CD14-positive monocyte (primary cell): ENCODE data around the gene RASGRF2. TPM values are rescaled to one million over a fixed set of nuclear protein-coding genes. Genes with fewer than 3 reads are reported as not detected.

Source experiments
- DNase-seq, 3 donors: peaks; one replicate each; pipeline ENCODE4 v3.0.0-alpha.2; 2011 to 2022
- H2AFZ ChIP-seq: 2 replicates; pipeline ENCODE4 v1.6.0; 2012; ENCODE audit warnings: mild to moderate bottlenecking, low read depth, low read length, inconsistent platforms; ENCODE audit not compliant: insufficient read depth, poor library complexity, severe bottlenecking
- H3K27ac ChIP-seq, 2 donors: 1 replicate in 1 of 2; 2 replicates in 1 of 2; pipeline ENCODE4 v1.5.1; 2012 to 2013; ENCODE audit warnings: low read length in 2 of 2, control low read depth in 1 of 2, inconsistent platforms in 1 of 2, low read depth in 1 of 2, mild to moderate bottlenecking in 1 of 2
- H3K27me3 ChIP-seq, 2 donors: one replicate each; pipeline versions ENCODE4 v1.6.0 to v1.6.1; 2011 to 2013; ENCODE audit warnings: low read length in 2 of 2; ENCODE audit not compliant: control insufficient read depth in 2 of 2, insufficient read depth in 2 of 2
- H3K36me3 ChIP-seq, 2 donors: replicated peaks in 1 of 2; 1 replicate in 1 of 2; 2 replicates in 1 of 2; pipeline versions ENCODE4 v1.5.1 to v1.6.1; 2012 to 2013; ENCODE audit warnings: low read length in 2 of 2, control low read depth in 1 of 2, inconsistent platforms in 1 of 2, mild to moderate bottlenecking in 1 of 2; ENCODE audit not compliant: insufficient read depth in 2 of 2, control insufficient read depth in 1 of 2
- H3K4me1 ChIP-seq, 2 donors: 1 replicate in 1 of 2; 2 replicates in 1 of 2; pipeline versions ENCODE4 v1.5.1 to v1.6.1; 2012 to 2013; ENCODE audit warnings: low read length in 2 of 2, control low read depth in 1 of 2, inconsistent platforms in 1 of 2, mild to moderate bottlenecking in 1 of 2, moderate library complexity in 1 of 2; ENCODE audit not compliant: insufficient read depth in 2 of 2, control insufficient read depth in 1 of 2
- H3K4me2 ChIP-seq: replicated peaks from 2 replicates; pipeline ENCODE3; 2012; ENCODE audit warnings: low read length, moderate library complexity, mild to moderate bottlenecking; ENCODE audit not compliant: poor library complexity, severe bottlenecking; ENCODE audit errors: extremely low read depth
- H3K4me3 ChIP-seq, 3 experiments: fragments of 200-600 bp in 1 of 3; sonication (generic) in 1 of 3; replicated peaks in 1 of 3; 1 replicate in 2 of 3; 2 replicates in 1 of 3; pipeline ENCODE4 v1.5.1; 2011 to 2013; ENCODE audit warnings: low read length in 3 of 3, mild to moderate bottlenecking in 3 of 3, control low read depth in 2 of 3, low read depth in 2 of 3, inconsistent platforms in 1 of 3, moderate library complexity in 1 of 3
- H3K79me2 ChIP-seq: 2 replicates; pipeline ENCODE4 v1.6.0; 2012; ENCODE audit warnings: mild to moderate bottlenecking, control low read depth, inconsistent platforms, low read length, moderate library complexity; ENCODE audit not compliant: insufficient read depth
- H3K9ac ChIP-seq: 2 replicates; pipeline ENCODE4 v1.6.0; 2017; ENCODE audit warnings: low read length, mild to moderate bottlenecking; ENCODE audit not compliant: insufficient read depth, poor library complexity, severe bottlenecking
- H3K9me3 ChIP-seq, 2 donors: replicated peaks in 1 of 2; 1 replicate in 1 of 2; 2 replicates in 1 of 2; pipeline versions ENCODE4 v1.5.1 to v1.6.1; 2012 to 2013; ENCODE audit warnings: low read length in 2 of 2, control low read depth in 1 of 2; ENCODE audit not compliant: control insufficient read depth in 1 of 2, insufficient read depth in 1 of 2
- H4K20me1 ChIP-seq: 2 replicates; pipeline ENCODE4 v1.6.0; 2012; ENCODE audit warnings: mild to moderate bottlenecking, low read length, control low read depth, moderate library complexity; ENCODE audit not compliant: insufficient read depth
- H3K27ac Mint-ChIP-seq, 7 donors: one replicate each; pipeline ENCODE4 v1.8.0; 2020; ENCODE audit warnings: mild to moderate bottlenecking in 7 of 7, mixed read lengths in 7 of 7, moderate library complexity in 6 of 7, inconsistent platforms in 2 of 7
- H3K27me3 Mint-ChIP-seq, 3 donors: one replicate each; pipeline ENCODE4 v1.8.0; 2021 to 2022; ENCODE audit warnings: low read depth in 3 of 3, mild to moderate bottlenecking in 3 of 3, mixed read lengths in 3 of 3, moderate library complexity in 3 of 3, inconsistent platforms in 1 of 3
- H3K36me3 Mint-ChIP-seq, 2 donors: one replicate each; pipeline ENCODE4 v1.8.0; 2020; ENCODE audit warnings: mixed read lengths in 2 of 2, inconsistent platforms in 1 of 2, mild to moderate bottlenecking in 1 of 2
- H3K4me1 Mint-ChIP-seq: one replicate; pipeline ENCODE4 v1.8.0; 2020; ENCODE audit warnings: mild to moderate bottlenecking, mixed read lengths
- H3K4me3 Mint-ChIP-seq, 2 donors: one replicate each; pipeline ENCODE4 v1.8.0; 2020; ENCODE audit warnings: mild to moderate bottlenecking in 2 of 2, mixed read lengths in 2 of 2, moderate library complexity in 1 of 2
- H3K9me3 Mint-ChIP-seq, 7 donors: one replicate each; pipeline ENCODE4 v1.8.0; 2020 to 2022; ENCODE audit warnings: mixed read lengths in 7 of 7, mild to moderate bottlenecking in 6 of 7, moderate library complexity in 6 of 7, inconsistent platforms in 2 of 7
- WGBS: methylation state at CpG from one replicate; pipeline ENCODE4 v1.1.5; 2013; ENCODE audit warnings: missing lambda C conversion rate; ENCODE audit not compliant: insufficient coverage; 5-methylcytosine and 5-hydroxymethylcytosine counted together
- intact Hi-C, 2 donors: fragments of 100-400 bp; cut with micrococcal nuclease; formaldehyde crosslinking; loops; one replicate each; pipeline versions ENCODE4 v1.15.0 to v1.15.1; 2023
- polyA plus RNA-seq, 3 donors: library from polyadenylated mRNA; depleted of rRNA in 1 of 3; unstranded in 2 of 3; stranded (reverse) in 1 of 3; fragments of 300-500 nt in 2 of 3; fragments of >200 nt in 1 of 3; fragmentation: Illumina TruSeq in 2 of 3; gene quantifications; 1 replicate in 2 of 3; 2 replicates in 1 of 3; pipeline ENCODE4 v1.2.3, GENCODE V29; 2012 to 2021
- TF ChIP-seq, protein P1 (sequence below): fragments of 200-600 bp; IDR thresholded peaks from one replicate; pipeline ENCODE4 v1.8.0; 2022; ENCODE audit warnings: antibody characterized with exemption, mild to moderate bottlenecking

Gene RASGRF2
- polyA plus RNA-seq, 3 donors = 0.01 to 0.02 TPM; not detected in 1

DNA sequence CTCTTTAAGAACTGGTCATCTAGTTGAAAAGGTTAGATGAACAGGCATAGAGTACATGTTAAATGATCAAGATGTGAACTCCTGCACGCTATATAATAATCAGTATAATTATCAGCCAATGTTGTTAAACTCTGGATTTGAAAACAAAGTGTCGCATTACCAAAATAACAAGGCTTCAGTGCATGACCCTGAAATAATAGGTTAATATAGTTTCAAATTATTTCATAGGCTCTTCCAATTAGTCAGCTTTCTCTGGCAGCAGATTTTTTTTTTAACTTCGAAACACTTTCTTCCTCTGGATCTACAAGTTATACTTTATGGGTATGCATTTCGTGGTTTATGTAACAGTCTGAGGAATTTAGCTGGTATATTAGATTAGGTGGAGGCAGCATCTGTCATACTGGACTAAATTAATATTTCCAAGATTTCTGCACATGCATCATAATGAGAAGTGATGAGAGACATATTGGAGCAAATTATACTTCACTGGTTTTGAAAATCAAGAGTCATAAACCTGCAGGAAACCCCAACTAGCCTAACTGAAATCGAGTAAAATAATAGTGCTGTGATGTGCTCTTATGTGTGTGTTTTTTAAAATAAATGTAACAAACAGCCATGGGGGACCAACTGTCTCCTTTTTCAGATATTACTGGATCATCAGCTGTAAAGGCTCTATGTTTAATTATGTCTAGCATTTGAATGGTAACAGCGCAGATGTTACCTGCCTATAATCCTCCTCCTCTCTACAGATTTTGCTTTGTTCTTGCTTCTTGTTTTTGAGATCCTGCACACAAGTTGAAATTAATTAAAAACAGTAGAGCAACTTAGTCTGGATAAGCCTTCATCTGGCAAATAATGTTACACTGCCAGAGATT, 187.1 kb downstream of the RASGRF2 start:
- Mint-ChIP-seq H3K27me3 (peaks cover 0 to 1% (median 0%) of the 10 kb centered on the region in 3 donors), H3K36me3 (no peaks in the 10 kb centered on the region), H3K9me3 (no peaks in the 10 kb centered on the region), H3K27ac (no peak overlapping the region), H3K4me3 (no peak overlapping the region), H3K4me1 (no peaks in the 10 kb centered on the region)
- no peak overlapping the region for H3K27ac ChIP-seq
- H2AFZ ChIP-seq = no peak overlapping the region
- H3K79me2 ChIP-seq = no peaks in the 10 kb centered on the region
- no peak overlapping the region for H3K4me3 ChIP-seq
- H3K9ac ChIP-seq = no peak overlapping the region
- no peaks in the 10 kb centered on the region for H3K36me3 ChIP-seq
- no peak for DNase-seq
- no peaks in the 10 kb centered on the region for H3K9me3 ChIP-seq
- no CpG with 5 or more reads among the region's 6 CpGs for WGBS
- no peaks in the 10 kb centered on the region for H4K20me1 ChIP-seq
- H3K27me3 ChIP-seq = no peaks in the 10 kb centered on the region
- no peak overlapping the region for H3K4me2 ChIP-seq
- H3K4me1 ChIP-seq = no peaks in the 10 kb centered on the region
- TF ChIP-seq, protein P1, sequence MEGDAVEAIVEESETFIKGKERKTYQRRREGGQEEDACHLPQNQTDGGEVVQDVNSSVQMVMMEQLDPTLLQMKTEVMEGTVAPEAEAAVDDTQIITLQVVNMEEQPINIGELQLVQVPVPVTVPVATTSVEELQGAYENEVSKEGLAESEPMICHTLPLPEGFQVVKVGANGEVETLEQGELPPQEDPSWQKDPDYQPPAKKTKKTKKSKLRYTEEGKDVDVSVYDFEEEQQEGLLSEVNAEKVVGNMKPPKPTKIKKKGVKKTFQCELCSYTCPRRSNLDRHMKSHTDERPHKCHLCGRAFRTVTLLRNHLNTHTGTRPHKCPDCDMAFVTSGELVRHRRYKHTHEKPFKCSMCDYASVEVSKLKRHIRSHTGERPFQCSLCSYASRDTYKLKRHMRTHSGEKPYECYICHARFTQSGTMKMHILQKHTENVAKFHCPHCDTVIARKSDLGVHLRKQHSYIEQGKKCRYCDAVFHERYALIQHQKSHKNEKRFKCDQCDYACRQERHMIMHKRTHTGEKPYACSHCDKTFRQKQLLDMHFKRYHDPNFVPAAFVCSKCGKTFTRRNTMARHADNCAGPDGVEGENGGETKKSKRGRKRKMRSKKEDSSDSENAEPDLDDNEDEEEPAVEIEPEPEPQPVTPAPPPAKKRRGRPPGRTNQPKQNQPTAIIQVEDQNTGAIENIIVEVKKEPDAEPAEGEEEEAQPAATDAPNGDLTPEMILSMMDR = no peak
- intact Hi-C loops = no loop called here

DNA sequence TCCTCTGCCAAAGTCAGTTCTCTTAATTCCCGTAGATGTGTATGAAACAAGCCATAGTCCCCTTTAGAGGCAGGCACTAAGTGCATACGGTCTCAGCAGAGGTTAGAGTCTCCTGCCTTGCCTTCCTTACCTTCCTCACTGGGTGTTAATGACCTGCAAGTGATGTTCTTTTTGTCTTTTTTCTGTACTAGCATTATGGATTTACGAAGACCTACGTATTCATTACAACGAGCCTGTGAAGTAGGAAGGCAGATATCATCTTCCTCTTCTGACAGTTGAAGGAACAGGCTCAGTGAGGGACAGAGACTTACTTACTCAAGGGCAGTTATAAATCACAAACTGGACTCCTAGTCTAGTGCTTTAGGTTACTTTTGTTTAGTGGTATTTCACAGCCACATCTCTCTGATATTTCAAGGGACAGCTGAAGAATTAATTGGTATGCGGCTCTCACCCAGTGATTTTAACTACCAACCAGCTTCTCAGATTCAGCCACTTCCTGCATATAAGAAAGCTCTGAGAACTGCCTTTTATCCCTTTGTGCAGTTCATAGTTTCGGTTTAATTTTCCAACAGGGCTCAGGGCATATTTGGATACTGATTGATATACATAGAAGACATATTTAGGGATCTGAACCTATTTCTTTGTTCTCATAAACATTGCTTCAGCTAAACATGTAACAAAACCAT, 187.9 kb downstream of the RASGRF2 start:
- DNase-seq = no peak

More for the DNA sequence above, 187.9 kb downstream of the RASGRF2 start:
- H3K9ac ChIP-seq = no peak overlapping the region
- TF ChIP-seq, protein P1 = no peak
- intact Hi-C loops = no loop called here
- no peak overlapping the region for H3K27ac ChIP-seq
- no peaks in the 10 kb centered on the region for H3K36me3 ChIP-seq
- no peak overlapping the region for H3K4me3 ChIP-seq
- no peaks in the 10 kb centered on the region for H3K36me3 Mint-ChIP-seq
- no peak overlapping the region for H3K4me2 ChIP-seq
- H2AFZ ChIP-seq = no peak overlapping the region
- no peak overlapping the region for H3K4me3 Mint-ChIP-seq
- H3K9me3 Mint-ChIP-seq = no peaks in the 10 kb centered on the region
- H3K4me1 Mint-ChIP-seq = no peaks in the 10 kb centered on the region
- H3K4me1 ChIP-seq = no peaks in the 10 kb centered on the region
- no peaks in the 10 kb centered on the region for H3K27me3 ChIP-seq
- H4K20me1 ChIP-seq = no peaks in the 10 kb centered on the region
- no peak overlapping the region for H3K27ac Mint-ChIP-seq
- H3K27me3 Mint-ChIP-seq = peaks cover 0 to 1% (median 0%) of the 10 kb centered on the region in 3 donors
- no peaks in the 10 kb centered on the region for H3K9me3 ChIP-seq
- no peaks in the 10 kb centered on the region for H3K79me2 ChIP-seq
- 73% methylated on average over 3 of the region's 7 CpGs for WGBS
